Stimulated activated CD8-positive, alpha-beta memory T cell treated with anti-CD3 and anti-CD28 coated beads, Interleukin-4, amount 100 ng/mL, for 4 hours (primary cell): ENCODE results near the gene SGF29.
"Not testable (repeated sequence)": the region's sequence is repeated elsewhere in the genome, so short reads cannot be mapped to it uniquely, and the experiment has no call there.

Experiments used
- DNase-seq, 2 donors: peaks; one replicate each; pipeline ENCODE4 v3.0.0-alpha.2; 2020; ENCODE audit warnings: low read depth in 2 of 2, low spot score in 1 of 2

Gene SGF29

GRCh38 chr16:28532940-28533647 is 20.6 kb upstream of the SGF29 start:
- no peak for DNase-seq

GRCh38 chr16:28534542-28535373 is 19.0 kb upstream of the SGF29 start:
- DNase-seq: no peak

GRCh38 chr16:28537076-28537475 is 16.6 kb upstream of the SGF29 start:
- DNase-seq: no peak

GRCh38 chr16:28537964-28538732 is 15.6 kb upstream of the SGF29 start:
- no peak for DNase-seq

GRCh38 chr16:28538733-28539596 is 14.8 kb upstream of the SGF29 start, which contains the start of gene NUPR1:
Gene NUPR1 (minus strand): TSS chr16:28538974. CDS start chr16:28538907, 67 bp downstream.
- no peak for DNase-seq

- DNase-seq: no peak
These were observed 13.4 kb upstream of the SGF29 start for GRCh38 chr16:28540346-28540745.

- no peak for DNase-seq
These were observed 11.1 kb upstream of the SGF29 start for GRCh38 chr16:28542646-28543045.

- DNase-seq: no peak
These were observed 10.6 kb upstream of the SGF29 start for GRCh38 chr16:28543072-28543471.

- no peak for DNase-seq
These were observed 8.7 kb upstream of the SGF29 start for GRCh38 chr16:28544998-28545397.

GRCh38 chr16:28545964-28546363 is 7.8 kb upstream of the SGF29 start:
- not testable (repeated sequence) for DNase-seq

GRCh38 chr16:28546626-28547025 is 7.1 kb upstream of the SGF29 start:
- no peak for DNase-seq

GRCh38 chr16:28548306-28548802 is 5.4 kb upstream of the SGF29 start:
- no peak for DNase-seq

GRCh38 chr16:28549301-28549899 is 4.3 kb upstream of the SGF29 start:
- DNase-seq: no peak

- no peak for DNase-seq
These were observed 1.1 kb downstream of the SGF29 start for GRCh38 chr16:28554634-28555423.

GRCh38 chr16:28555561-28555960 is 1.8 kb downstream of the SGF29 start:
- DNase-seq: no peak

GRCh38 chr16:28556914-28557320 is 3.2 kb downstream of the SGF29 start:
- DNase-seq: no peak

- no peak for DNase-seq
These were observed 4.7 kb downstream of the SGF29 start for GRCh38 chr16:28558456-28558855.

- DNase-seq: no peak
These were observed 8.0 kb downstream of the SGF29 start for GRCh38 chr16:28561557-28562187.

- DNase-seq: no peak
These were observed 8.5 kb downstream of the SGF29 start for GRCh38 chr16:28562199-28562598.
